ENCODE data around the gene SMIM32.

DNA sequence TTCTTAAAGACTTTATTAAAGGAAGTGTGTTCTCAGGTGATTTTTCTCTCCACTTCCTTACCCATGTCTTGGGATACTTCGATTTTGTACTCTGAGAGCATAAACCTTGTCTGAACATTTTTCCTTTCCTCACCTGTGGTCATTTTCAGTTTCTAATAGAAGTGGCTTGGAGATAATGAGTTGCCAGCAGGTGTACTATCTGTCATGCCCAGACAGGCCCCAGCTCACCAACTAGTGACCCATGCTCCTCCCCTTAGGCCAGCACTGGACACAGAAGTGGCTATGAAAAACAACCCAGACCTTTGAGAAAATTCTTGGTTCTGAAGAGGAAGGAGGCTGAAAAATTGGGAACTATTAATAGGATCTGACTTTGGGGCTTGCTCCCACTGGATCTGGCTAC lies 49.2 kb upstream of the SMIM32 start:
- TF ChIP-seq, protein P1, sequence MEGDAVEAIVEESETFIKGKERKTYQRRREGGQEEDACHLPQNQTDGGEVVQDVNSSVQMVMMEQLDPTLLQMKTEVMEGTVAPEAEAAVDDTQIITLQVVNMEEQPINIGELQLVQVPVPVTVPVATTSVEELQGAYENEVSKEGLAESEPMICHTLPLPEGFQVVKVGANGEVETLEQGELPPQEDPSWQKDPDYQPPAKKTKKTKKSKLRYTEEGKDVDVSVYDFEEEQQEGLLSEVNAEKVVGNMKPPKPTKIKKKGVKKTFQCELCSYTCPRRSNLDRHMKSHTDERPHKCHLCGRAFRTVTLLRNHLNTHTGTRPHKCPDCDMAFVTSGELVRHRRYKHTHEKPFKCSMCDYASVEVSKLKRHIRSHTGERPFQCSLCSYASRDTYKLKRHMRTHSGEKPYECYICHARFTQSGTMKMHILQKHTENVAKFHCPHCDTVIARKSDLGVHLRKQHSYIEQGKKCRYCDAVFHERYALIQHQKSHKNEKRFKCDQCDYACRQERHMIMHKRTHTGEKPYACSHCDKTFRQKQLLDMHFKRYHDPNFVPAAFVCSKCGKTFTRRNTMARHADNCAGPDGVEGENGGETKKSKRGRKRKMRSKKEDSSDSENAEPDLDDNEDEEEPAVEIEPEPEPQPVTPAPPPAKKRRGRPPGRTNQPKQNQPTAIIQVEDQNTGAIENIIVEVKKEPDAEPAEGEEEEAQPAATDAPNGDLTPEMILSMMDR (IDR thresholded peaks at IDR 0.05) = no peak
- TF ChIP-seq POLR2AphosphoS5 (IDR thresholded peaks at IDR 0.05) = no peak

All from prostate gland (tissue), 2 donors.